Measurements from ENCODE around the gene MYO5A. TPM values are rescaled to one million over a fixed set of nuclear protein-coding genes. Genes with fewer than 3 reads are reported as not detected.

MYO5A gene
- total RNA-seq, 1 experiment from 2014 or later = 17.6 TPM

DNA sequence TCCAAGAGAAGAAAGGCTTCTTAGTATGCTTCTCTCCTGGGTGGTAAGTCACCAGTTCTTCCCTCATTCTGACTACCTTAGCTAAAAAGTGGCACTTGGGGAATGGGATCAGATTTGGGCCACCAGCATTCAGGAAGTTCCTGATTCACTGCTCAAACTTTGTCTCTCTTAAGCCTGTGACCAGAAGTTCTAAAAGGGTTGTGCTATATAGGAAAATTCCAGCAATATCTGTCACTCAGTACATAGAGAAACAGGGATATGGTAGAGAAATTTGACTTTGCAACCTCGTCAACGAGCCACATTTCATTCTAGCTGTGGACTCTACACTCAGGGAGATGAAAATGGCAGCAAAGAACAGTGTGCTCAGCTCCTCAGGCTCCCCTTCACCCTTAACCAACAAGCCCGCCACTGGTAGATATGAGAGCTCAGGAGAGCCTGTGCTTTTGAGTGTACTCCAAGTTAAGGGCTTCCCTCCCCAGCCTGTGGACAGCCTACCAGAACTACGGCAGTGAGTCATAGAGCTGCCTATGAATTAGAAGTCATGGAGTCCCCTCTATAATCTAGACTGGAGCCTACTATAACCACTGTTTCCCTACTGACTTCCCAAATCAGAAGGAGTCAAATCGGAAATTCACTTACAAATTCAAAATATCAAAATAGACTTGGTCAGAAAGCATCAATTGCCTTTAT, 180.5 kb downstream of the MYO5A start:
- Histone ChIP-seq H3K27ac (ENCODE audit: low read depth, low read length) (no peak overlapping the region), H3K9ac (ENCODE audit: low read length) (no peak overlapping the region), H2AFZ (ENCODE audit: low read depth, low read length, poor library complexity, severe bottlenecking) (no peak overlapping the region), H3K4me1 (ENCODE audit: control insufficient read depth in 1 of 2, insufficient read depth in 2 of 2, low read length in 2 of 2) (no peaks in the 10 kb centered on the region), H3K27me3 (ENCODE audit: insufficient read depth, low read length) (no peaks in the 10 kb centered on the region), H3K36me3 (ENCODE audit: control insufficient read depth in 1 of 2, insufficient read depth in 2 of 2, low read length in 2 of 2) (no peaks in the 10 kb centered on the region), H3K4me2 (ENCODE audit: low read length) (no peak overlapping the region), H3K9me3 (ENCODE audit: control insufficient read depth in 1 of 2, insufficient read depth in 1 of 2, low read depth in 1 of 2, low read length in 2 of 2) (no peaks in the 10 kb centered on the region), H3K79me2 (ENCODE audit: insufficient read depth, low read length) (no peaks in the 10 kb centered on the region), H4K20me1 (ENCODE audit: insufficient read depth) (no peaks in the 10 kb centered on the region), H3K4me3 (replicated peaks in 1 of 2; ENCODE audit: low read depth in 1 of 2, low read length in 2 of 2) (no peak overlapping the region), H3K9me2 (ENCODE audit: insufficient read depth) (no peaks in the 10 kb centered on the region)
- ChIA-PET POLR2A (no interaction called here), CTCF (no interaction called here), RAD21 (ENCODE audit: low non-redundant PET in 1 of 2, low total read pairs in 2 of 2, uncharacterized antibody in 2 of 2, unreplicated experiment in 2 of 2) (no interaction called here)
- BruUV-seq (replicated peaks) = no TSS peak
- no peak for DNase-seq (ENCODE audit: low read depth, low spot score)
- intact Hi-C loops (cut with micrococcal nuclease) = no loop called here
- TF ChIP-seq RAD21 (IDR thresholded peaks at IDR 0.05; ENCODE audit: low read depth) (no peak), ZNF274 (IDR thresholded peaks at IDR 0.05; ENCODE audit: low read depth, low read length) (no peak), ELF1 (IDR thresholded peaks at IDR 0.05; ENCODE audit: borderline replicate concordance, low read depth) (no peak), CEBPB (IDR thresholded peaks at IDR 0.05; ENCODE audit: low read depth) (no peak), SP1 (IDR thresholded peaks at IDR 0.05; ENCODE audit: low read depth) (no peak)
- TF ChIP-seq, protein P1, sequence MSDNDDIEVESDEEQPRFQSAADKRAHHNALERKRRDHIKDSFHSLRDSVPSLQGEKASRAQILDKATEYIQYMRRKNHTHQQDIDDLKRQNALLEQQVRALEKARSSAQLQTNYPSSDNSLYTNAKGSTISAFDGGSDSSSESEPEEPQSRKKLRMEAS (IDR thresholded peaks at IDR 0.05) = no peak
- TF ChIP-seq, protein P2, sequence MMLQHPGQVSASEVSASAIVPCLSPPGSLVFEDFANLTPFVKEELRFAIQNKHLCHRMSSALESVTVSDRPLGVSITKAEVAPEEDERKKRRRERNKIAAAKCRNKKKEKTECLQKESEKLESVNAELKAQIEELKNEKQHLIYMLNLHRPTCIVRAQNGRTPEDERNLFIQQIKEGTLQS (IDR thresholded peaks at IDR 0.05) = no peak
- TF ChIP-seq, protein P3, sequence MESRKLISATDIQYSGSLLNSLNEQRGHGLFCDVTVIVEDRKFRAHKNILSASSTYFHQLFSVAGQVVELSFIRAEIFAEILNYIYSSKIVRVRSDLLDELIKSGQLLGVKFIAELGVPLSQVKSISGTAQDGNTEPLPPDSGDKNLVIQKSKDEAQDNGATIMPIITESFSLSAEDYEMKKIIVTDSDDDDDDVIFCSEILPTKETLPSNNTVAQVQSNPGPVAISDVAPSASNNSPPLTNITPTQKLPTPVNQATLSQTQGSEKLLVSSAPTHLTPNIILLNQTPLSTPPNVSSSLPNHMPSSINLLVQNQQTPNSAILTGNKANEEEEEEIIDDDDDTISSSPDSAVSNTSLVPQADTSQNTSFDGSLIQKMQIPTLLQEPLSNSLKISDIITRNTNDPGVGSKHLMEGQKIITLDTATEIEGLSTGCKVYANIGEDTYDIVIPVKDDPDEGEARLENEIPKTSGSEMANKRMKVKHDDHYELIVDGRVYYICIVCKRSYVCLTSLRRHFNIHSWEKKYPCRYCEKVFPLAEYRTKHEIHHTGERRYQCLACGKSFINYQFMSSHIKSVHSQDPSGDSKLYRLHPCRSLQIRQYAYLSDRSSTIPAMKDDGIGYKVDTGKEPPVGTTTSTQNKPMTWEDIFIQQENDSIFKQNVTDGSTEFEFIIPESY (IDR thresholded peaks at IDR 0.05; ENCODE audit: extremely low read depth, insufficient replicate concordance, low read length) = no peak
- no peak for ATAC-seq

All from HCT116 (cell line).